Measurements from ENCODE around the gene TRIM66.

Gene TRIM66

DNA sequence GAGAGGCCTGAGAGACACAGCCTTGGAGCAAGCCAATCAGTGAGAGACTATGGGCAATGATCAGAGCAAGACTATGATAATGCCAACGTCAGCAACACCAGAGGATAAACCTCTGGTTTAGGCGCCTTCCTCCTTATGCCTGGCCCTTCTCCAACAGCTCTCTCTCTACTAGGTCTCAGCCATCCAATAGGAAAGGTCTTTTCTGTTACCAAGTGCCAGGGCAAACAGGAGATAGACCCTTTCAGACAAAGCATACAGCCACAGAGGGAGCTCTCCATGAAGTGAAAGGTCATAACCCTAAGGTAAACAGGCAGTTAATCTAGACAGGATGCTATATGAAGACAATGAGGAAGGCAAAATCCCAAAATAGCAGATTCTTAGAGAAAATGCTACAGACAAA is 98.0 kb downstream of the TRIM66 start:
- DNase-seq (ENCODE audit: insufficient read length, low spot score), result no peak
- FAIRE-seq, result no peak
- no peak for TF ChIP-seq POLR2A (IDR thresholded peaks at IDR 0.05; ENCODE audit: low read depth, low read length)

DNA sequence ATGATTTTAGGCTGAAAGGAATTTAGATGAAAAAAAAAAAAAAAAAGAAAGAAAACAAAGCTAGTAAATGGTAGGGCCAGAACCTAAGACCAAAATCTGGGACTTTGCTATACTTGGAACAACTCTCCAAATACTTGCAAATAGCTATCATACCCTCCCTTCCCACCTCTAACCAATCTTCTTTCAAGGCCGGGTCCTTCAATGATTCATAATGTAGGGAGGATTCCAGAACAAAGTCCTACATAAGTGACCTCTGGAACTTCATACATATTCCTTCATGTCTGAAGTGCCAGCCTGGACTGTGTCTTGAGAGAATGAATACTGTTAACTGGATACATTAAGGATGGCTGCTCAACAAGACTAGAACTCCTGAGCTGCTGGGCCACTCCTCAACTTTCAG is 98.4 kb downstream of the TRIM66 start:
- TF ChIP-seq POLR2A (IDR thresholded peaks at IDR 0.05; ENCODE audit: low read depth, low read length), result no peak
- DNase-seq (ENCODE audit: insufficient read length, low spot score), result no peak
- FAIRE-seq, result peak; percentile 80

GRCh38 chr11:8581300-8581699 is 101.2 kb downstream of the TRIM66 start:
- no peak for TF ChIP-seq POLR2A (IDR thresholded peaks at IDR 0.05; ENCODE audit: low read depth, low read length)
- FAIRE-seq (peak; percentile 76), DNase-seq (ENCODE audit: insufficient read length, low spot score) (no peak)

DNA sequence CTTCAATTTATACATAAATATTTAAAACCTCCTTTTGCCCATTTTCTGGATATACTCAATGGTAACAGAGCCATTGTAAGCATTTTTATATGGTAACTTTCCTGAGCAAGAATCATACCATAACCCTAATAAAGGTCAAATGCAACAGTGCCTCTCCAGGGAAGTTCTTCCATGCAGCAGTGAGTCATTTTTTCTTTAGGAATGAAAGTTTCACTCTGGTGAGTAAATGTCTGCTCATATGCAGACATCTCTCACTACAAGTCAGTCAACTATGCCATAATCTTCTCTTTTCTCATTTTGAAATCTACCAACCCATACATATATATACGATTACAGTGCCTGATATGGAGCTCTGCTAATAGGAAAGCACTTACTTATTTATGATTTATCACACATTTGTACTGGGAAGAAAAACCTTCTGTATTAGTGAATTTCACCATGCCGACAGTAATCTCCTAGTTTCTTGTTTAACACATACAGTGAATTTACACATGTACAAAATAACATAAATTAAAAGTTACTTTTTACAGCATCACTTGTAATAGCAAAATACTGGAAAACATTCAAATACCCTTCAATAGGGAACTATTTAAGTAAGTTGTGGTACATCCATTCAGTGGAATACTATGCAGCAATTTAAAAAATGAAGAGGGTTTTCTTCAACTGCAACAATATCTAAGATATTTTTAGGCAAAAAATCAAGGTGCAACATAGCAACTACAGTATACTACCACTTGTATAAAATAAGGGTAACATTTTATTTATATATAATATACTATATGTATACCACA is 104.5 kb downstream of the TRIM66 start:
- DNase-seq (ENCODE audit: insufficient read length, low spot score) (no peak), FAIRE-seq (peak; percentile 96)
- no peak for TF ChIP-seq POLR2A (IDR thresholded peaks at IDR 0.05; ENCODE audit: low read depth, low read length)

DNA sequence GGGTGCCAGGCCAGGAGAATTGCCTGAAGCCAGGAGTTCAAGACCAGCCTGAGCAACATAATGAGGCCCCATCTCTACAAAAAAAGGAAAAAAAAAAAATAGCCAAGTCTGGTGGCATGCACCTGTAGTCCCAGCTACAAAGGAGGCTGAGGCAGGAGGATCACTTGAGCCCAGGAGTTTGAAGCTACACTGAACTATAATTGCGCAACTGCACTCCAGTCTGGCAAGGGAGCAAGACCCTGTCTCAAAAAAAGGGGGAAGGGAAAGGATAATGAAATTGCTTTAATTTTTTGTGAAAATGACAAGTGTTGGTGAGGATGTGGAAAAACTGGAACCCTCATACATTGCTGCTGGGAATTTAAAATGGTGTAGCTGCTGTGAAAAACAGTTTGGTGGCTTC is 107.7 kb downstream of the TRIM66 start:
- no peak for FAIRE-seq
- DNase-seq (ENCODE audit: insufficient read length, low spot score), result no peak
- no peak for TF ChIP-seq POLR2A (IDR thresholded peaks at IDR 0.05; ENCODE audit: low read depth, low read length)

DNA sequence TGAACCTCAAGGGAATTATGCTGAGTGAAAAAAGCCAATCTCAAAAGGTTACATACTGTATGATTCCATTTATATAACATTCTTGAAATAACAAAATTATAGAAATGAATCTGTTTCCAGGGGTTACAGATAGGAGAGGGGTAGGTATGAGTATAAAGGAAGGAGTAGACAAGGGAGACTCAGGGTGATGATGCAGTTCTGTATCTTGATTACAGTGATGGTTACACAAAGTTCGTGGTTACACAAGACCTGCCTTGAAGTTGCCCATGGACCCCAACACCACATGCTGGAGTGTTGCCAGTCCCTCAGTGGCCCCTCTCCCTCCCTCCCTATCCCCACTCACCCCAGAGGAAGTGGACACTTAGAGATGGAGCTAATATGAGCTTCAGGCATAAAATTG is 108.7 kb downstream of the TRIM66 start:
- DNase-seq (ENCODE audit: insufficient read length, low spot score), result no peak
- no peak for FAIRE-seq
- no peak for TF ChIP-seq POLR2A (IDR thresholded peaks at IDR 0.05; ENCODE audit: low read depth, low read length)

DNA sequence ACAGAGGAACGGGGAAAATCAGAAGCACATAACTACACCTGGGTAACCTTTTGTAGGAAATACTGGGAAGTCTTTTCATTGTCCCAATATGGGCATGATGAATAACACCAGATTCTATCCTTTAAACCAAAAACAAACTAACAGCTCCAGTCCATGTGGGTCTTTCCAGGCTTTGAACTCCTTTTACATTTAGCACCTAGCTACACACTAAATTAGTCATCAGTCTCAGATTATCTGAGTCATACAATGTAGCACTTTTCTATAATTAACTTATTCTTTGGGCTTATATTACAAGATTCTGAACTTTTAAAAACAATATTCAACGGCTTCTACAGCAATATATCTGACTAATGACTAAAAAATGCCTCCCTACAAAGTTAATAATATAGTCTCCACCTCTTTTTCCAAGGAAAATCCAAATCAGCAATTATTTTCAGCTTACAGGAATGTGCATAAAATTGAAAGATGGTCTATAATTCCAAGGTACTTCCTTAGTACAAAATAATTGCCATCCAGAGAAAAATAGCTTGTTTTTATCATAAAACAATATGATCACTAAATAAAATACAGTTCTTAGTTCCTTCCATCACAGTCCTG is 114.8 kb downstream of the TRIM66 start:
- FAIRE-seq, result peak; percentile 84
- DNase-seq (ENCODE audit: insufficient read length, low spot score), result no peak
- TF ChIP-seq POLR2A (IDR thresholded peaks at IDR 0.05; ENCODE audit: low read depth, low read length), result no peak

DNA sequence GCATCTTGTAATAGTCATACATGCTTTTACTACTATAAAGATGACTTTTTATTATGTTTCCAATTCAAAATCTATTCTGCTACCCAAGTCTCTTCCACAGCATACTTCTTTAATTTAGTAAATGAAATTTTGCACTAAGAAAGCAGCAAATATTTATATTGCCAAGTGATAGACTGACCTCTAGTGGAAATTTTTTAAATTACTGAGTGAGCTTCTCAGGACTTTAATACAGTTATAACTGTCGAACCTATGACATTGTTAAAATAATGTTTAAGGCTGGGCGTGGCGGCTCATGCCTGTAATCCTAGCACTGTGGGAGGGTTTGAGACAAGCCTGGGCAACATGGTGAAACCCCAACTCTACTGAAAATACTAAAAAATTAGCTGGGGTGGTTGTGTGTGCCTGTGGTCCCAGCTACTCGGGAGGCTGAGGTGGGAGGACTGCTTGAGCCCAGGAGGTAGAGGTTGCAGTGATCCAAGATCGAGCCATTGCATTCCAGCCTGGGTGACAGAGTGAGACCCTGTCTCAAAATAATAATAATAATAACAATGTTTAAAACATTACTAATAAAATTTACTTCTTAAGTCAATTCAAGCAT is 115.8 kb downstream of the TRIM66 start:
- FAIRE-seq, result peak; percentile 90
- no peak for TF ChIP-seq POLR2A (IDR thresholded peaks at IDR 0.05; ENCODE audit: low read depth, low read length)
- DNase-seq (ENCODE audit: insufficient read length, low spot score), result no peak

DNA sequence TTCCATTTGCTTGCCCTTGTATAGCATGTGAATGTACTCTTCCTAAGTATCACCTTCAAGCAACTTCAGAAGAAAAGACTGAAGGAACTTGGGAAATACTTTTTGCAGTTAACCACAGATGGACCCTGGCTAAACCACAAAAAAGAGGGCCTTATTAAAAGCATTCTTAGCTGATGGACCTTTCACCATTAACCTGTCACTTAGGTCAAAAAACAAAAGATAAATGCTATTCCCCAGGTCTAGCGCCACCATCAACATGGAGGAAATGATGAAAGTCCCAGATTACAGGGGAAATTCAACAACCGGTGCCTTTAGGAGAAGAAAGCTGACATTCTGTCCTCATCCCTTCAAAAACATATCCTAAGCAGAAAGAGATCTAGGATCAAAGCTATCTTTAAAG is 117.9 kb downstream of the TRIM66 start:
- DNase-seq (ENCODE audit: insufficient read length, low spot score), result no peak
- TF ChIP-seq POLR2A (IDR thresholded peaks at IDR 0.05; ENCODE audit: low read depth, low read length), result no peak
- no peak for FAIRE-seq

Data from H54 (cell line).